Kidney (tissue), 14 donors: Measurements from ENCODE around the gene UBE2F. TPM values are rescaled to one million over a fixed set of nuclear protein-coding genes. Genes with fewer than 3 reads are reported as not detected.

Source experiments
- DNase-seq, 5 donors: peaks; one replicate each; pipeline ENCODE4 v3.0.0-alpha.2; 2013 to 2020
- FAIRE-seq: peaks from 2 replicates; lab custom pipeline; 2012; peaks lifted over from hg19 to GRCh38; lab: Jason Lieb, UNC
- H3K27ac ChIP-seq, 2 donors: one replicate each; pipeline ENCODE4 v1.7.0; 2013; ENCODE audit warnings: low read depth in 2 of 2, low read length in 2 of 2, inconsistent platforms in 1 of 2
- H3K27me3 ChIP-seq: one replicate; pipeline ENCODE4 v1.7.1; 2013; ENCODE audit warnings: low read length, inconsistent platforms; ENCODE audit not compliant: control insufficient read depth, insufficient read depth
- H3K36me3 ChIP-seq, 3 donors: one replicate each; pipeline versions ENCODE4 v1.7.0 to v1.7.1; 2013; ENCODE audit warnings: low read length in 3 of 3, control low read depth in 1 of 3, inconsistent platforms in 1 of 3; ENCODE audit not compliant: insufficient read depth in 3 of 3, control insufficient read depth in 2 of 3
- H3K4me1 ChIP-seq, 3 donors: one replicate each; pipeline versions ENCODE4 v1.7.0 to v1.7.1; 2013; ENCODE audit warnings: low read length in 3 of 3, inconsistent platforms in 1 of 3, low read depth in 1 of 3; ENCODE audit not compliant: control insufficient read depth in 2 of 3, insufficient read depth in 2 of 3
- H3K4me3 ChIP-seq, 3 donors: one replicate each; pipeline versions ENCODE4 v1.7.0 to v1.8.1; 2013; ENCODE audit warnings: low read length in 3 of 3, control low read depth in 1 of 3, inconsistent platforms in 1 of 3
- H3K9ac ChIP-seq, 3 donors: one replicate each; pipeline versions ENCODE4 v1.7.0 to v1.7.1; 2013; ENCODE audit warnings: low read length in 3 of 3, control low read depth in 1 of 3, inconsistent platforms in 1 of 3
- H3K9me3 ChIP-seq, 3 donors: one replicate each; pipeline versions ENCODE4 v1.7.0 to v1.7.1; 2013; ENCODE audit warnings: low read length in 3 of 3, control low read depth in 1 of 3, inconsistent platforms in 1 of 3; ENCODE audit not compliant: control insufficient read depth in 2 of 3, insufficient read depth in 1 of 3
- CTCF ChIP-seq: IDR thresholded peaks from 3 replicates; pipeline ENCODE4 v1.5.1; 2012; ENCODE audit warnings: mild to moderate bottlenecking, moderate library complexity, borderline replicate concordance; ENCODE audit not compliant: insufficient read depth; ENCODE audit errors: extremely low read depth
- intact Hi-C: fragments of 100-400 bp; cut with DNase I; formaldehyde crosslinking; loops from one replicate; pipeline ENCODE4 v1.11.1; 2022
- polyA plus RNA-seq: library from polyadenylated mRNA; stranded (reverse); fragments of 350-450 nt; fragmentation: Illumina TruSeq; extraction: RNeasy Lipid Tissue Mini Kit (QIAGEN cat#74804); gene quantifications from one replicate; pipeline ENCODE4 v1.2.3, GENCODE V29; 2014; ENCODE audit warnings: low read depth, low replicate concordance; ENCODE audit not compliant: insufficient read depth
- total RNA-seq: library from RNA; stranded (reverse); fragmentation: NEBNext Ultra II Directional; extraction: Animal tissue kit (Norgen Biotek cat#: 25700); gene quantifications from one replicate; pipeline ENCODE4 v1.2.1, GENCODE V29; 2021
- donor health status: control.
- donor health status: control.
- donor health status: control.
- donor health status: control.
- donor health status: control.
- donor health status: DM: yes; HTN: yes; CAD: no.
- donor health status: Normal renal cell carcinoma (clear cell type).

UBE2F gene
- total and polyA plus RNA-seq, 2 donors from 2014 or later, result 34.5 to 68.7 TPM

GRCh38 chr2:238004077-238004830, 37.4 kb downstream of the UBE2F start:
- intact Hi-C loops, result no loop called here
- no peak for FAIRE-seq
- DNase-seq, result no peak
- peaks cover 0 to 2% (median 0%) of the 10 kb centered on the region in 3 donors for H3K36me3 ChIP-seq
- H3K4me3 ChIP-seq, result no peak overlapping the region
- H3K9ac ChIP-seq, result no peak overlapping the region
- no peaks in the 10 kb centered on the region for H3K4me1 ChIP-seq
- H3K27me3 ChIP-seq, result no peaks in the 10 kb centered on the region
- TF ChIP-seq CTCF, result no peak
- no peaks in the 10 kb centered on the region for H3K9me3 ChIP-seq
- H3K27ac ChIP-seq, result no peak overlapping the region

- H3K27me3 ChIP-seq, result no peaks in the 10 kb centered on the region
- intact Hi-C loops, result no loop called here
- H3K4me1 ChIP-seq, result no peaks in the 10 kb centered on the region
- no peak overlapping the region for H3K4me3 ChIP-seq
- H3K9ac ChIP-seq, result no peak overlapping the region
- no peaks in the 10 kb centered on the region for H3K9me3 ChIP-seq
- H3K27ac ChIP-seq, result no peak overlapping the region
- TF ChIP-seq CTCF, result no peak
- H3K36me3 ChIP-seq, result peaks cover 0 to 2% (median 0%) of the 10 kb centered on the region in 3 donors
- FAIRE-seq (no peak), DNase-seq (no peak)
Observed at GRCh38 chr2:238005528-238005927, 38.7 kb downstream of the UBE2F start.

- TF ChIP-seq CTCF, result no peak
- Histone ChIP-seq H3K36me3 (peaks cover 0 to 2% (median 0%) of the 10 kb centered on the region in 3 donors), H3K9me3 (no peaks in the 10 kb centered on the region), H3K27ac (no peak overlapping the region), H3K4me3 (no peak overlapping the region), H3K27me3 (no peaks in the 10 kb centered on the region), H3K9ac (no peak overlapping the region), H3K4me1 (no peaks in the 10 kb centered on the region)
- FAIRE-seq (no peak), DNase-seq (no peak)
- intact Hi-C loops, result no loop called here
Observed at GRCh38 chr2:238006510-238006909, 39.7 kb downstream of the UBE2F start.
